Activated naive CD8-positive, alpha-beta T cell treated with anti-CD3 and anti-CD28 coated beads for 36 hours (primary cell): ENCODE data around the gene HCN2. TPM values are rescaled to one million over a fixed set of nuclear protein-coding genes. Genes with fewer than 3 reads are reported as not detected.
A peak's percentile ranks its signal among the peaks of the same experiment; 100 is the strongest.

Source experiments
- DNase-seq: peaks from one replicate; pipeline ENCODE4 v3.0.0; 2021
- H3K27ac Mint-ChIP-seq: one replicate; pipeline ENCODE4 v1.8.0; 2022; ENCODE audit warnings: mild to moderate bottlenecking, moderate library complexity, mixed read lengths
- H3K27me3 Mint-ChIP-seq: one replicate; pipeline ENCODE4 v1.8.0; 2022; ENCODE audit warnings: mild to moderate bottlenecking, mixed read lengths
- H3K36me3 Mint-ChIP-seq: one replicate; pipeline ENCODE4 v1.8.0; 2021; ENCODE audit warnings: mild to moderate bottlenecking, mixed read lengths
- H3K4me1 Mint-ChIP-seq: one replicate; pipeline ENCODE4 v1.8.0; 2021; ENCODE audit warnings: mixed read lengths
- H3K4me3 Mint-ChIP-seq: one replicate; pipeline ENCODE4 v1.8.0; 2022; ENCODE audit warnings: mild to moderate bottlenecking, moderate library complexity, mixed read lengths
- H3K9me3 Mint-ChIP-seq: one replicate; pipeline ENCODE4 v1.8.0; 2022; ENCODE audit warnings: mixed read lengths
- total RNA-seq, 2 experiments: library from RNA; stranded (reverse); gene quantifications; one replicate each; pipeline ENCODE4 v1.2.3, GENCODE V29; 2021

HCN2 gene
- total RNA-seq, 2 experiments from 2014 or later, result 0.31 to 0.34 TPM

- Mint-ChIP-seq H3K27ac (no peak overlapping the region), H3K4me1 (no peaks in the 10 kb centered on the region), H3K36me3 (no peaks in the 10 kb centered on the region), H3K9me3 (no peaks in the 10 kb centered on the region), H3K27me3 (peaks cover 3% of the 10 kb centered on the region), H3K4me3 (no peak overlapping the region)
- DNase-seq, result no peak
Observed at GRCh38 chr19:560121-560520, 29.6 kb upstream of the HCN2 start.

GRCh38 chr19:566403-566802, 23.3 kb upstream of the HCN2 start:
- H3K9me3 Mint-ChIP-seq, result no peaks in the 10 kb centered on the region
- H3K36me3 Mint-ChIP-seq, result no peaks in the 10 kb centered on the region
- H3K27ac Mint-ChIP-seq, result no peak overlapping the region
- peaks cover 8% of the 10 kb centered on the region for H3K4me1 Mint-ChIP-seq
- DNase-seq, result no peak
- H3K27me3 Mint-ChIP-seq, result peaks cover 4% of the 10 kb centered on the region
- H3K4me3 Mint-ChIP-seq, result no peak overlapping the region

GRCh38 chr19:566844-567243, 22.8 kb upstream of the HCN2 start:
- Mint-ChIP-seq H3K4me3 (no peak overlapping the region), H3K27me3 (peaks cover 4% of the 10 kb centered on the region), H3K4me1 (peaks cover 12% of the 10 kb centered on the region), H3K36me3 (no peaks in the 10 kb centered on the region), H3K9me3 (no peaks in the 10 kb centered on the region), H3K27ac (no peak overlapping the region)
- no peak for DNase-seq

- Mint-ChIP-seq H3K4me1 (peaks cover 12% of the 10 kb centered on the region), H3K4me3 (no peak overlapping the region), H3K27ac (no peak overlapping the region), H3K36me3 (no peaks in the 10 kb centered on the region), H3K9me3 (no peaks in the 10 kb centered on the region), H3K27me3 (peaks cover 4% of the 10 kb centered on the region)
- DNase-seq, result no peak
Observed at GRCh38 chr19:567296-567900, 22.3 kb upstream of the HCN2 start.

- Mint-ChIP-seq H3K27ac (peak overlapping the region; percentile 25), H3K9me3 (no peaks in the 10 kb centered on the region), H3K36me3 (peaks cover 4% of the 10 kb centered on the region), H3K4me3 (peak overlapping the region; percentile 18), H3K27me3 (peaks cover 4% of the 10 kb centered on the region), H3K4me1 (peaks cover 21% of the 10 kb centered on the region)
- DNase-seq, result no peak
Observed at GRCh38 chr19:570251-570686, 19.4 kb upstream of the HCN2 start.

GRCh38 chr19:570937-571565, 18.6 kb upstream of the HCN2 start:
- peak; percentile 57 for DNase-seq
- Mint-ChIP-seq H3K9me3 (no peaks in the 10 kb centered on the region), H3K36me3 (peaks cover 4% of the 10 kb centered on the region), H3K4me3 (peak overlapping the region; percentile 92), H3K4me1 (peaks cover 21% of the 10 kb centered on the region), H3K27ac (peak overlapping the region; percentile 94), H3K27me3 (peaks cover 4% of the 10 kb centered on the region)

GRCh38 chr19:571566-571974, 18.1 kb upstream of the HCN2 start:
- peaks cover 21% of the 10 kb centered on the region for H3K4me1 Mint-ChIP-seq
- H3K27ac Mint-ChIP-seq, result peak overlapping the region; percentile 94
- peaks cover 4% of the 10 kb centered on the region for H3K36me3 Mint-ChIP-seq
- H3K9me3 Mint-ChIP-seq, result no peaks in the 10 kb centered on the region
- no peak for DNase-seq
- H3K4me3 Mint-ChIP-seq, result peak overlapping the region; percentile 92
- H3K27me3 Mint-ChIP-seq, result peaks cover 4% of the 10 kb centered on the region

GRCh38 chr19:572140-572742, 17.4 kb upstream of the HCN2 start, which contains the start of gene BSG:
BSG (plus strand) TSS chr19:572596; CDS start chr19:572635, 39 bp downstream.
- Mint-ChIP-seq H3K4me1 (peaks cover 21% of the 10 kb centered on the region), H3K9me3 (no peaks in the 10 kb centered on the region), H3K36me3 (peaks cover 4% of the 10 kb centered on the region), H3K27ac (peak within 1 kb of the TSS; percentile 94), H3K4me3 (peak within 1 kb of the TSS; percentile 92), H3K27me3 (peaks cover 4% of the 10 kb centered on the region)
- peak; percentile 100 for DNase-seq

GRCh38 chr19:572743-573518, 16.8 kb upstream of the HCN2 start:
- DNase-seq, result no peak
- Mint-ChIP-seq H3K4me1 (peaks cover 21% of the 10 kb centered on the region), H3K27me3 (peaks cover 4% of the 10 kb centered on the region), H3K9me3 (no peaks in the 10 kb centered on the region), H3K4me3 (peak overlapping the region; percentile 88), H3K27ac (peak overlapping the region; percentile 85), H3K36me3 (peaks cover 4% of the 10 kb centered on the region)

GRCh38 chr19:573519-573825, 16.2 kb upstream of the HCN2 start:
- H3K36me3 Mint-ChIP-seq, result peaks cover 4% of the 10 kb centered on the region
- peaks cover 21% of the 10 kb centered on the region for H3K4me1 Mint-ChIP-seq
- H3K27ac Mint-ChIP-seq, result peak overlapping the region; percentile 54
- DNase-seq, result no peak
- H3K27me3 Mint-ChIP-seq, result peaks cover 4% of the 10 kb centered on the region
- no peaks in the 10 kb centered on the region for H3K9me3 Mint-ChIP-seq
- peak overlapping the region; percentile 88 for H3K4me3 Mint-ChIP-seq

GRCh38 chr19:574658-575526, 14.8 kb upstream of the HCN2 start:
- no peak for DNase-seq
- peaks cover 5% of the 10 kb centered on the region for H3K36me3 Mint-ChIP-seq
- peaks cover 19% of the 10 kb centered on the region for H3K4me1 Mint-ChIP-seq
- H3K4me3 Mint-ChIP-seq, result peak overlapping the region; percentile 88
- peaks cover 4% of the 10 kb centered on the region for H3K27me3 Mint-ChIP-seq
- no peaks in the 10 kb centered on the region for H3K9me3 Mint-ChIP-seq
- H3K27ac Mint-ChIP-seq, result no peak overlapping the region

GRCh38 chr19:575527-576506, 13.9 kb upstream of the HCN2 start:
- no peak for DNase-seq
- H3K36me3 Mint-ChIP-seq, result peaks cover 6% of the 10 kb centered on the region
- H3K4me3 Mint-ChIP-seq, result no peak overlapping the region
- H3K27me3 Mint-ChIP-seq, result peaks cover 4% of the 10 kb centered on the region
- H3K9me3 Mint-ChIP-seq, result no peaks in the 10 kb centered on the region
- H3K27ac Mint-ChIP-seq, result no peak overlapping the region
- H3K4me1 Mint-ChIP-seq, result peaks cover 18% of the 10 kb centered on the region

- Mint-ChIP-seq H3K27ac (no peak overlapping the region), H3K4me1 (peaks cover 9% of the 10 kb centered on the region), H3K4me3 (no peak overlapping the region), H3K36me3 (peaks cover 6% of the 10 kb centered on the region), H3K27me3 (no peaks in the 10 kb centered on the region), H3K9me3 (no peaks in the 10 kb centered on the region)
- no peak for DNase-seq
Observed at GRCh38 chr19:576768-577438, 12.8 kb upstream of the HCN2 start.
